Breast epithelium (tissue), 3 donors: ENCODE measurements around the gene HAGHL.

ENCODE experiments used
- CTCF ChIP-seq, 3 donors: fragments of 450-650 bp; IDR thresholded peaks; one replicate each; pipeline ENCODE4 v1.5.1; 2016 to 2017; ENCODE audit warnings: antibody characterized with exemption in 3 of 3, mild to moderate bottlenecking in 3 of 3, moderate library complexity in 3 of 3
- POLR2A ChIP-seq: fragments of 450-650 bp; IDR thresholded peaks from one replicate; pipeline ENCODE4 v1.6.1; 2016; ENCODE audit warnings: antibody characterized with exemption, mild to moderate bottlenecking, moderate library complexity
- POLR2AphosphoS5 ChIP-seq, 3 donors: sonication (generic); formaldehyde crosslinking; IDR thresholded peaks; one replicate each; pipeline ENCODE4 v1.6.1; 2017; ENCODE audit warnings: antibody characterized with exemption in 3 of 3

- no peak for TF ChIP-seq CTCF (IDR thresholded peaks at IDR 0.05)
- no peak for TF ChIP-seq POLR2A
- no peak for TF ChIP-seq POLR2AphosphoS5 (IDR thresholded peaks at IDR 0.05)
Observed at GRCh38 chr16:766820-767640, 40.1 kb downstream of the HAGHL start.
